GM04503 (cell line): ENCODE data around the gene ABCA1.
A peak's percentile ranks its signal among the peaks of the same experiment; 100 is the strongest.

ENCODE experiments used
- DNase-seq: peaks from one replicate; pipeline ENCODE4 v3.0.0-alpha.2; 2012; ENCODE audit warnings: low read depth

Gene ABCA1

DNA sequence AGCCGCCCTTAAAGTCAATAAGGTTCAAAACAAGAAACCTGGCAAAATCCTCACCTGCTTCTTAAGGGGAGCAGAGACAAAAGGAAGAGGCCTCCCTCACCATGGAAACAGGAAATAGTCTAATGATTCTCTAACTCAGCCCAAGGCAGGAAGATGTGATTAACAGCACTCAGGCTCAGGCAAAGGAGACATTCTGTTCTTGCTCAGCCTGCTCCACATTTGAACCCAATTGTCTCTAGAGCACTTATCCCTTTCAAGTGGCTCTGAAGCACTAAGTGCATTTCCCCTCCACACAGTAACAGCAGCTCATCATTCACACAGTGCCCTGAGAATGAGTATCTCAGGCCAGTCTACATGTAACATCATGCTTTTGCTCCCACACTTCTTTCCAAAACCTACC is 91.7 kb downstream of the ABCA1 start:
- no peak for DNase-seq

DNA sequence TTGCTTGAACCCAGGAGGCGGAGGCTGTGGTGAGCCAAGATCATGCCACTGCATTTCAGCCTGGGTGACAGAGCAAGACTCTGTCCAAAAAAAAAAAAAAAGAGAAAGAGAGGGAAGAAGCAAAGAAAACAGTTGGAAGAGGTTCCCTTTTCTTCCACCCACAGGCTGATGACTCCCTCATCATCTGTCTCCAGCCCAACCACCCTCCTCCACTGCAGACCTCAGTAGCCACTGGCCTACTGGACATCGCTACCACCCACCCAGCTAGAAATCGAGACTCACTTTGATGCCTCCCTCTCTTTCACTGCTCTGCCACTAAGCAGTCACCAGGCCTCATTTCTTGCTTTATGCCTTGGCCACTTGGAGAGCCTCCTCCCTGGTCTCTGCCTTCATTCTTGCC is 92.8 kb downstream of the ABCA1 start:
- DNase-seq: no peak

DNA sequence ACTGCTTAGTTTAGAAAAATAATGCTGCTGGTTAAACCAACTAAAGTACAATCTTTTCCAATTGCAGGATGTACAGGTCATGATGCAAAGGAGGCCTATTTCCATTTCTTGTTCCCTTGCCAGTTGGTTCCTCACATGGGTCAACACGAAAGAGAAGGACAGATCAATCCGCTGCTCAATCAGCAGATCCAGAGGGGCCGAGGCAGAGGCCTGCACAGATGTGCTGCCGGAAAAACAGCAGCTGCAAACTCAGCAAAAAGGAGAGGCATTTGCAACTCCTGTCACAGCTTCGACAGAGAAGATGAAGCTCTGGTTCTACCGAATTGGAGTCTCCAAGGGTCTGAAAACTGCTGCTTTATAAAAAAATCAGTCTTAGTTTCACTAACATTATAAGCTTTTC is 94.3 kb downstream of the ABCA1 start:
- DNase-seq: no peak

DNA sequence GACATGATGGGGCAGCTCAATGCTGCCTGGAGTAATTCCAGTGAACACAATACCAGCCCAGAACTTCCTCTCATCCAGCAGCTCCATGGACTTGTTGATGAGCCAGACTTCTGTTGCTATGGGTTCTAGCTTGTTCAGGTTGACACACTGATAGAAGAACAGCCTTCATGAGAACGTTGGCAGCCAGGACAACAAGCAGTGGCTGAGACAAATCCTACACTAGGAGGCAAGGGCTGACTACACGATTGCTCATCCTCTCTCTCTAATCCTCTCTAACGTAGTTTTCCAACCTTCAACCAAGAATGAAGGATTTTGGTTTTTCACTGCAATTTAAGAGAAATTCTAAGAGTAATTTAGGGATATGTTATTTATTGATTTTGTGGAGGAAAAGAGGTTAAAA is 96.3 kb downstream of the ABCA1 start:
- peak; percentile 57 for DNase-seq

DNA sequence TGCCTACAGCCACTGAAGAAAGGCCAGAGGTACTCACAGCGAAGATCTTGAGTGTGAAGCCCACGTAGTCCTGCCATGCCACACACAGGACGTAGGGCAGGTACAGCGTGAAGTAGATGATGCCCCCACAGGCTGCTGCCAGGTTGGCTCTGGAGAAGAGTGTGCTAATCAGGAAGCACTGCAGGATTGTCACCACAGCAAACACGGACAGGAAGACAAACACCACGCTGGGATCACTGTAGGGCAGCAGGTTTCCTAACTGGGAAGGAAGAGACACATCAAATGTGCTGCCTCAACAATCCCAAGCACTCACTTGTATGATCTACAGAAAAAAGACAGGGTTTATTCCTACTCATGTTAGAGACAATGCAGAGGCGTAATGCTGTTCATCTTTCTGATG is 101.0 kb downstream of the ABCA1 start:
- DNase-seq: no peak

DNA sequence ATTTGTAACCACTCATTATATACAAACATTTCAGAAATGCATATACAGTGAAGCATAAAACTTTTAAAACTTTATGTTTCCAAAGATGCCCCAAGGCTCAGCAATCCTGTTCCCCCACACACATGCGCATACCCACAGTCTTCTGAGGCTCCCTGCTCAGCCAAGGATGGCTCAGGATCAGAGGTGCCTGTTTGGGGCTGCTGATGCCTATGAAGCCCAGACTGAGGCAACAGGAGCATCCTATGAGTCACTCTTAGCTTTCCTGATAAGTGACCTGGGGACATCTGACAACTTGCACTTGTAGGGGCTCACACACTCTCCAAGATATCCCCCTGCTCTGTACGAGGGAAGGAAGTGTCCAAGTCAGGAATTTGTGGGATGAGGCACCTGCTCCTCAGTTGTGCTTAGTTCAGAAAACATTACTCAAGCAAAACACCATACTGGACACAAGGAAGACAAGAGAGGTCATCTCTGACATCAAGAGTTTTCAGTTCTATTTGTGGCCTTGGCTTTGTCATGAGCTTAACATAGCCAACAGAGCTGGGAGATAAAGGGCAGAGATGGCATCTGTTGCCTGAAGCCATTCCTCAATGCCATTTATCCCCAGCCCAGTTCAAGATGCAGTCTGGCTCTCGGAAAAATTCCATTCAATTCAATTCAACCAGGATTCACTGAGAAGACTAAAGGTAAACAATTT is 101.7 kb downstream of the ABCA1 start:
- DNase-seq: no peak

DNA sequence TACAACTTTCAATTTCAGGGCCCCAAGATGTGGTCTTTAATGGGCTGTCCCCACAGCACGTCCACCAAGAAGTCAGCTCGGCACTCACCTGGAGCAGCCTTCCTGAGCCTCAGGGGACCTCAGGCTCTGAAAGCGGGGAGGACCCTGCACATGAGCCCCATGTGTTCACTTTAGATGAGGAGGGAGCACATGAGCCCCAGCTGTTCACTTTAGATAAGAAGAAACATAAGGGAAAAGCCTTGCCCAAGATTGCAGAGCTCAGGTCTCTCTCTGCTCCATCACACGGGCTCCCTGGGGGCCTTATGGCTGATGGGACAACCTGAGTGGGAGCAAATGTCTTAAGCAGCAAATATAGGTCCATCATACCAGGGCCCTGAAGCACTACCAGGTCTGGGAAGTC is 107.6 kb downstream of the ABCA1 start:
- DNase-seq: no peak

DNA sequence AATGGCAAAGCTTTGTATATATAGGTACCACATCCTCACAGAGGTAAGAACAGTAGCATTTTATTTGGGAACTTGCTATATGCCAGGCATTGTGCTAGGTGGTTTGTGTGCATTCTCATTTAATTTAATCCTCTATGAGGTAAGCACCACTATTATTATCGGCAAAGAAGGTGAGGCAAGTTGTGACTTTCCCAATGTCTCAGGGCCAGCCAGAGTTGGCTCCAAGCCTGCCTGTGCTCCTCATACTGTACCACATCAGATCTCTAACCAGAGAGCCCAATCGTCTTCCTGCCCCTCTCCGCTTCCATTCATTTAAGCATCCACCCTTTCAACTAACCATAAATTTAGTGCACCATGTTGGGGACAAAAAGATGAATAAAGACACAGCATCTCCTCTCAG is 108.9 kb downstream of the ABCA1 start:
- DNase-seq: no peak

DNA sequence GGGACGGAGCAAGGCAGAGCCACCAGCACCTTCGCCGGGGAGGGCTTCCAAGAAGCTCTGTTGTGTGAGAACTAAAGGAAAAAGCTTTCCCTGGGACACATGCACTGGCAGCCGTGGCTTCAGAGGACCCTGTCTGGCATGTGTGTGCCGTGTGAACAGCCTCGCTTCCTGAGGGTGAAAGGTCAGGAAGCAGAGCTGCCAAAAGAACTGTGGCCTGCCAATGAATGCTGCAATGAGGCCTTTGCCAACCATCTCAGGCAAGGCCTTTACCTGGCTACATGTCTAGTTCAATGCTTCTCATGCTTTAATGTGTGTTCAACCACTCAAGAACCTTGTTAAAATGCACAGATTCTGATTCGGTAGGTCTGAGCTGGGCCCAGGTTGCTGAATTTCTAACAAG is 110.5 kb downstream of the ABCA1 start:
- no peak for DNase-seq

DNA sequence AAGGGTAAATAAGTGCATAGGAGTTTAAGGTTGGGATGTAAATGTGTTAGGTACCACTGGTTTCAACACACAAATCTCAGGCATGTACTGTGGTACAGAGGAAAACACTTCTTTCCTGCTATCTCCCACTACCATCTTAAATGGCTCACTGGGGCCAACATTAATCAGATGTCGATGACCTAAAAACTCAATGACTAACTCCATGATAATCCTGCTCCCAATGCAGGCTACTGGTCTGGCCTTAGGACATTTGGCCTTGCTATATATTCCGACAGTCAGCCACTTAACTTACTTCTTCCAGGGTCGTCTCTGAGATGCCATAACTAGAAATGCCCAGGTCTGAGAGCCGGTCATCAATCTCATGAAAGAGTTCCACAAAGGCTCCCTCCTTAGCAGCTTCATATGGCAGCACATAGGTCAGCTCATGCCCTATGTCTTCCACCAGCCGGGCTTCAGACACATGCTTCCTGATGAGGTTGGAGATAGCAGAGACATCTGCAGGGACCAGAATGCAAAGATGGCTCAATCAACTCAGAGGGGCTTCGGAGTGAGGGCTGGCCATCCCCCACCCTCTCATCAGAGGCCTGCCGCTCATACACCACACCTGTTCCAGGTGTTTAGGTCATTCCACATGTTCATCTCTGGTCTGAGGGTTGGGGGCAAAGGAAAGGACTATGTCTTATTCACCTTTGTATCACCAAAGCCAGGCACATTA is 111.9 kb downstream of the ABCA1 start:
- no peak for DNase-seq

DNA sequence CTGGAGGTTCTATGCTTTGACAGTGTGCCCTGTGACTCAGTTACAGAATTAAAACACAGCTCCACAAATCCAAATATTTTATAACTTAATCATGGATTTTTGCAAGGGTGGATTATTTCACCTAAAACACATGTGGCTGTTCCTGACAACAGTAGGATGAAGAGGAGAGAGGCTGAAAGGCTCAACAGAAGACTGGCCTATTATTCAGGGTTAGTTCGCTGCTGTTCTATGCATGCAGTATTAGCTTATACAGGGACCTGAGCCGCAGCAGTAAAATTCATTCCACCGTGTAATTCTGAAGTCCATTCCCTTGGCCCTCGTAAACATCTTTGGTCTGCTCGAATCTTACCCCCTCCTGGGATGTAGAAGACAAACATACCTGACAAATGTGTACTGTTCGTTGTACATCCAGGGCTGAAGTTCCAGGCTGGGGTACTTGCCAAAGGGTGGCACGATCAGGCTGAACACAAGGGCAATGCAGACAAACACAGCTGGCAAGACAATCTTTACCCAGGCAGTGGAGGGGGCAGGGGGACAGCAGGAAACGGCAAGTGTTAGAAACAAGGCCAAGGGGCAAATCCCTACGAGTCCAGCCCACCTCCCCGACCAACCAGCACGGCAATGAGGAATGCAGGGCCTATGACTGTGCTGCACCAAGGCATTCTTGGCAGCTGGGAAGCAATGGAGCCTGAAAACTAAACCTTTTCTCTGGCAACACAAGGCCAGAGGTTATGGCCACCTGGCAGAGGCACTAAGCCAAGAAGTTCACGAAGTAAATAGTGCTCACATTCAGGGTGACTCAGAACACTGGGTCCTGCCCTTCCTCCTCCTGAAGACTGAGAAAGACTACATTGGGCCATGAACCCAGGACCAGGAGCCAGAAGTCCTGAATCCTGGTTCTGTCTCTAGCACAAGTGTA is 117.3 kb downstream of the ABCA1 start:
- DNase-seq: no peak

DNA sequence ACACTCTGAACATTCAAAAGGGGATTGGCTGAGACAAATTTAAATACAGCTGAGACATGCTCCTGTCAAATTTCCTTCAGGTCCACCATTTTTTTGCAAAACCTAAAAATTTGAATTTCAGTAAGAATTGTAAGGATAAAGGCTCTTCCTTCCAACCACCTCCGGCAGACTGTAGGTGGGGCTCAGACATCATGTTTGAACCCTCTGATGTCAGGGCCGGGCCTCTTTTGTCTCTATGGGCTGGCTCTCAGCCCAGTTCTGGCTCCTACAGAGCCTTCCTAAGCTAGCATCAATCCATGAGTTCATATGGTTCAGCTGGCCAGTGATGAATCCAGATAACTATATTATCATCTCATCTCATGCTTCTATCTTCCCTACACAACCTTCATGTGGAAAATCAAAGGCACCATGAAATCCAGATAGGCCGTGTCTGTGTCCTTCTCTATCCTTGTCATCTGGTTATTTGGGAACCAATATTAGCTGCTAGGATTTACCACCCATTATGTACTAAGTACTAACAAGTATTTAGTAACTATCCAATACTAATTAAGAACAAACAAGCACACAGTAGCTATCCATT is 119.8 kb downstream of the ABCA1 start:
- no peak for DNase-seq

DNA sequence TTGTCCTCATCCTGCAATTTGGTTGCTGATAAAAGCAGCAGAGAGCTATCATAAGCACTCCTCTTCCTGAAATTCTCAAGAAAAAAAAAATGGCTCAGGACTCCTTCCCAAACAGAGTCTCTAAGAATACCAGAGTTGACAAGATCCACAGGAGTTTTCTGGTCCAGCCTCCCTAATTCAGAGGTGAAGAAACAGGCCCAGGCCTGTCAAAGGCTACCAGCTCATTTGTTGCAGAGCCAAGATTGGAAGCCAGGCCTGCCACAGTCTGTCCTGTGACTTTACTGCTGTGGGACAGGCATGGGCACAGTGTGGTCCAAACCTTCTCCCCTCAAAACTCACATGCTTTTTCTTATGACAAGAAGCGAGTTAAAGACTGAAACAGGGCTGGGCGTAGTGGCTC is 122.5 kb downstream of the ABCA1 start:
- no peak for DNase-seq

DNA sequence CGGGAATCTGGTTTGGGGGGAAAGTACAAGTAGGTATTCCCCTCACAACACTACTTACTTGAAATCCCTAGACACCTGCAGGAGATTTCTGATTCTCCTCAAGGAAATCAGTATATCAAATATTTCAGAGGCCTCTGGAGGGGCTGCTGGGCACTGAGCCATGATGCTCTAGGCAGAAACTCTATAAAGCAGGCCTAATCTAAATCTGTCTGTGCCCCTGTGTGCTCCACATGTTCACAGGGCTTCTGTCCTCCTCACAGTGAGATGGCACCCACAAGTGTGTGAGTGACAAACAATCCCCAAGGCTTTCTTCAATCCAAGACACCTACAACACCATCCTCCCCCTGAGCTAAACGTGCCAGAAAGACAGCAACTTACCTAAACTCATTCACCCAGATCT is 125.0 kb downstream of the ABCA1 start:
- DNase-seq: no peak

DNA sequence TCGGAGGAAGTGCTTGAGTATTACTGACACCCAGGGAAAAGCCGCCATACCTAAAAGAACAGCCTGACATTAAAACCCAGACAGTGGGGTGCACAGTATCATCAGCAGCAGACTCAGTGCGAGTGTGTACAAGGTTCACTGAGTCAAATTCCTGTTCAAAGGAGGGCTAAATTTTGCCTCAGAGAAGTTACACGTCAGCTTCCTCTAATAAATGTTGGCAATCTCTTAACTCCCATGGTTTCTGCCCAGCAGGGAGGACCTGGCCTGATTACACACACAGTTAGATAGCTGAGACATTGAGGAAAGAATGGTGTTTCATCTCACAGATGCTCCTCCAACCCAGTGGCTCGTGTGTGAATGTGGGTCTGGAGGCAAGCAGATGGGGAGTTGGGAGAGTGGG is 125.8 kb downstream of the ABCA1 start:
- no peak for DNase-seq

DNA sequence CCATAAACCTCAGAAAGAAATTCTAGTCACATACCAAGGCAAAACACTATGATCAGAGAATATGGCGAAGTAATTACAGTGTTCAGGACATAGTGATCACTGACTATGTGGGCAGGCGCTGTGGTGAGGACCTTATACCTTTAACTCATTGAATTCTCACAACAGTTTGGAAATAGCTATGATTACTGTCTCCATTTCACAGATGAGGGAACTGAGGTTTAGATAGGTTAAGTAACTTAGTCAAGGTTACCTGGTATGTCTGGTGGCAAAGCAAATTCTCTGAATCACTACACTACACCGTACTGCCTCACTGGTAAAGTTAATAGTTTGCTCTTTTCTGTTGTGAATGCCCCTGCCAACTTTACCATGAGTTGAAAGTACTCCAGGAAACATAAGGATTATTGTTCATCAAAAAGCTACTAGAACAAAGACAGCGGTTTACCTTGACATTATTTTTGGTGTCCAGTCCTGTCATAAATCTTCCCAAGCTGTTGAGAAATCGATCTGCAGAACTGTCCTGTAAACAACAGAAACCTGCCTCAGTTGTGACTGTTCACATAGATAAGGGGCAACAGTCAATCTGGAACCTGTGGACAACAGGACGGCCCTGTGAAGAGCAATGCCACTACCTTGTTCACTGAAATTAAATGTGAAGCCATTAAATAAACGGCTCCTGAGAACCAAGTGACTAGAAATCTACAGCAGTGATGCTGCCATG is 127.7 kb downstream of the ABCA1 start:
- no peak for DNase-seq

DNA sequence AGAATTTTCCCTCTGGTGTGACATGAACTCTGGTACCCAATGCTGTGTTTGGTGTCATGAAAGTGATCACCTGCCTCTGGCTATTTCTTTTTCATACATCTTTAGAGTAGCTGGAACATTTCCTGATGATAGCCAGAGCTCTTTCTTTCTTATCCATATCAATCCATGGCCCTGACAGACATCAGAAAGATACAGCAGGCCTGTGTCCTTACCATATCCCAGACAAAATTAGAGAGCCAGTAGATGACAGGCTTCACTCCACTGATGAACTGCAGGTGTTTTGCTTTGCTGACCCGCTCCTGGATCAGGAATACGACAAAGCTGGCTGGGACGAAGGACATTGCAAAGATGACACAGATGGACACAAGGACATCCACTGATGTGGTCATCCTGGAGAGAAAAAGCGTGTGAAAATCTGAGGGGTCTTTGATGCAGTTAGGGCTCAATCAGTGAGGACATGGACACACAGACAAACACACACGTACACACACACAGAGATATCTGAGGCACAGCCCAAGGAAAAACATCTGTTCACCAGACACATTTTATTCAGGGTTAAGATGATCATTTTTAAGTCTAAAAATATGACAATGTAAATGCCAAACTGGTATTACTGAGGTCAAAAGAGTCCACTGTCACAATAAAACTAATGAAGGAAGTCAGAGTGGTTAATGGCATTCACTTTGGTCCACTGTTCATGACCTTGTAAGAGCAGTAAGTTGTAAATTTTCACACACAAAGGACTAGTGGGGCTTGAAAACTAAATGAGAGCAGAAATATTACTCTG is 129.6 kb downstream of the ABCA1 start:
- no peak for DNase-seq

DNA sequence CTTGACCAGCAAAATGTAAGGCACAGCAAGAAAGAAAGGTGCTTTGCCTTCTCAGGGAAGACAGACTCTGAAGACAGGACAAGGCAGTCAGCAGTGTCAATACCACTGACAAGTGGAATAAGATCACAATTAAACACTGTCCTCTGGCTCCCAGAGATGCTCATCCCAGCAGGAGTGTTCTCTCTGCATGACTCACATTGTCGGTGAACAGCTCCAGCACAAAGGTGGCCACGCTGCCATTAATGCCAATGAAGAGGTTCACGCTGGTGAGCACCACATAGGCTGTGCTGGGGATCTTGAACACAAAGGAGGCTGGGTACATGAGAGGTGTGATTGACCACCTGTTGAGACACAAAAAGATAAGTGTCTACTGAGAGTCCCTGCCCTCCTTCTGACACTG is 132.1 kb downstream of the ABCA1 start:
- no peak for DNase-seq

DNA sequence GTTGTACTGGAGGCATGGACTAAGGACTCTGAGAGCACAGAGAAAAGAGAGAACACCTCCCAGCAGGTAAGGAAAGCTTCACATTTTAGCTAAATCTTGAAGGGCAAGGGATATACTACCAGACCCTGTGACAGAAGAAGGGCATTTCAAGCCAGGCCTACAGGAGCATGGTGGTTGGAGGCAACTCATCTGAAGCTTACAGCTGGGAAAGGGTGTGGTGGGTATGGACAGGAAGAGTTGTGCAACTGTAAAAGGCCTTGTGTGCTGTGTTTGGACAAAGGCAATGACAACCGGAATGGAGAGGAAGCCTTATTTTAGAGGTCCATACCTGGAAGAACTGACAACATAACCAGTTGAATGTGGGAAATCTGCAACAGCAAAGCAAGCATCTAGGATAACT is 132.9 kb downstream of the ABCA1 start:
- DNase-seq: no peak

DNA sequence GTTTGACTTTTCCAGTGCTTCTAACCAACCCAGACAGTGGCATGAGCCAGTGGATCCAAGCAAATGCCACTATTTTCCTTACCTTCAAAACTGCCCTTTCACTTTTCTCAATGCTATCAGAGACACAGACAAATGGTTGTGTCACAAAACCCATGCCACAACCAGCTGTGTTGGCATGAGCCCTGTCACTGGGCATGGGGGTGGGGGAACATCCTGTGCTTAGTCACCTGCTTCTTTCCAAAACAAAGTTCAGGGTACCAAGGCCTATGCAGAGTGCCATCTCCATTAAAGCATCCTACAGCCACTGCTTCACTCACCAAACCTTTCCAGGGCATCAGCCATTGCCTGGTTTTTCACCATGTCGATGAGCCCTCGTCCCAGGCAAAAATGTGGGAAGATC is 133.9 kb downstream of the ABCA1 start:
- no peak for DNase-seq

DNA sequence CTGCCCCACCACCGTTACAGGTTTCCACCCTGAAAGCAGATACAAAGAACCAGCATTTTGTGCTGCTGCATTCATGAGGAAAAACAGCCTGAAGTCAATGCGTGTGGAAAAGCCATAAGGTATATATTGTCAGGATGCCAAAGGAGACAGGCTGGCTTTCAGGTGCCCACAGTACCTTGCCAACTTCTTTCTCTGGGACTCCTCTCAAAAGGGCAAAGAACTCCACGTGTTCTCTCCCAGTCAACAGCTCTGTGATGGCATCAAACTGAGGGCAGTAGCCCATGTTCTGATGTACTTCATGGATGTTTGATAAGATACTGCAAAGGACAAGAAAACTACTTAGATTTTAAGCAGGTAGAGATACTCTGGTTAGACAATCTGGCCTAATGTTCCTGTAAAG is 139.7 kb downstream of the ABCA1 start:
- no peak for DNase-seq
